ACC112 (cell line): ENCODE data around the gene MCF2L.

ENCODE experiments used
- H2AFZ ChIP-seq: fragments of 200-600 bp; sonication (generic); one replicate; pipeline ENCODE4 v1.6.0; 2017; ENCODE audit warnings: antibody characterized with exemption, low read length; ENCODE audit not compliant: unreplicated experiment
- H3K27ac ChIP-seq: fragments of 200-600 bp; sonication (generic); 2 replicates; pipeline ENCODE4 v1.5.1; 2014; ENCODE audit warnings: low read depth, mild to moderate bottlenecking, antibody characterized with exemption, low read length, moderate library complexity
- H3K27me3 ChIP-seq: fragments of 200-600 bp; sonication (generic); 2 replicates; pipeline ENCODE4 v1.6.1; 2014; ENCODE audit warnings: mild to moderate bottlenecking, antibody characterized with exemption, low read length, moderate library complexity, mixed read lengths; ENCODE audit not compliant: insufficient read depth
- H3K36me3 ChIP-seq: fragments of 200-600 bp; sonication (generic); 2 replicates; pipeline ENCODE4 v1.6.1; 2016; ENCODE audit warnings: mild to moderate bottlenecking, antibody characterized with exemption, low read length, moderate library complexity, mixed read lengths; ENCODE audit not compliant: insufficient read depth
- H3K4me1 ChIP-seq: fragments of 200-600 bp; sonication (generic); one replicate; pipeline ENCODE4 v1.6.1; 2016; ENCODE audit warnings: low read length, mixed read lengths; ENCODE audit not compliant: insufficient read depth, unreplicated experiment, control insufficient read depth
- H3K4me3 ChIP-seq: fragments of 200-600 bp; sonication (generic); 2 replicates; pipeline ENCODE4 v1.5.1; 2014; ENCODE audit warnings: mild to moderate bottlenecking, low read depth, low read length
- H3K79me2 ChIP-seq: fragments of 200-600 bp; sonication (generic); one replicate; pipeline ENCODE4 v1.6.0; 2016; ENCODE audit warnings: low read length; ENCODE audit not compliant: control insufficient read depth, unreplicated experiment, insufficient read depth

The MCF2L gene

DNA sequence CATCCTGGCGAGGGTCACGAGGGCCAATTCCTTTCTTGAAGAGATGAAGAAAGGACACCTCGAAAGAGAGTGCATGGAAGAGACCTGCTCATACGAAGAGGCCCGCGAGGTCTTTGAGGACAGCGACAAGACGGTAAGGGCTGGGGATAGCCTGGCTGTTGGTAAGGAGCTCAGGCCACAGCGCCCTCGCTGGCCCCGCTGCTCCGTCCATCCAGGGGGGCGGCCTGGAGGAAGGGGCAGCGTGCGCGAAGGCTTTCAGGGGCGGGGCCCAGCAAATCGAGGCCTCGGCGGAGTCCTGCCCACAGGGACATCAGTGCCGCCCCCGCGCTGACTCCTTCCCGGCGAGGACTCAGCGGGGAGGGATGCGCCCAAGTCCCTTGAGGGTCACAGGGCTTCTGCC, 160.5 kb downstream of the MCF2L start:
- Histone ChIP-seq H3K4me3 (no peak overlapping the region), H3K4me1 (no peaks in the 10 kb centered on the region), H3K27me3 (peaks cover 35% of the 10 kb centered on the region), H3K79me2 (no peaks in the 10 kb centered on the region), H2AFZ (no peak overlapping the region), H3K36me3 (no peaks in the 10 kb centered on the region), H3K27ac (no peak overlapping the region)

DNA sequence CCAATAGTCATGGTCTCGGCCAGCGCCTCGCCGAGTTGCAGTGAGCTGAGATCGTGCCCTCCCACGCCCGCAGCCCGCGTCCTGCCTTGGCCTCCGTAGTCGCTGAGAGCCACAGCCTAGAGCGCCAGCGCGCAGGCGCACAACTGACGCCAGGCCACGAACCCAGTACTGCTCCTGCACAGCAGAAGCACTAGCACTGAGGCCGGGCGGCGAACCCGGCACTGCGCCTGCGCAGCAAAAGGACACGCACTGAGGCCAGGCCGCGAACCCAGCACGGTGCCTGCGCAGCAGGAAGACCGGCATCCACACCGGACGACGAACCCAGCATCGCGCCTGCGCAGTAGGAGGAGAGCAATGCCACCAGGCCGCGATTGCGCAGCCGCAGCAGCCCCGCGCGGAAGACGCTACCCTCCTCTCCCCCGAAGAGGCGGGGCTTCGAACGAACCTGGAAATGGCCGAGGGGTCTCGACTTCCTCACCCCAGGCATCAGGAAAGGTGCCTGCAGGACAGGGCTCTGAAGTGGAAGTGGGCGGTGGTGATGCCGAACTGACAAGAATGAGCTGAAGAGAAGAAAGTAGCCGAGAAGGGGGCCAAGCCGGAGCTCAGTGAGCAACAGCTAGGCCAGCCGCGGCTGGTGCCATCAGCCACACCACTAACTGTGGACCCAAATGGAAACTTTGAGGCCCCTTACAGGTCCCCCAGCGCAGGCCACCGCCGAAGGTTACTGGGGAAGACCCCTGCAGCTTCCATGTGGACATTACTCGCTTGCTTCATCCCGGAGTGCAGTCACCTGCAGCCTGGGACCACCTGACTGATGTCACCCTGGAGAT, 161.1 kb downstream of the MCF2L start:
- Histone ChIP-seq H2AFZ (no peak overlapping the region), H3K27ac (no peak overlapping the region), H3K4me3 (no peak overlapping the region), H3K27me3 (peaks cover 35% of the 10 kb centered on the region), H3K4me1 (no peaks in the 10 kb centered on the region), H3K36me3 (no peaks in the 10 kb centered on the region), H3K79me2 (no peaks in the 10 kb centered on the region)

DNA sequence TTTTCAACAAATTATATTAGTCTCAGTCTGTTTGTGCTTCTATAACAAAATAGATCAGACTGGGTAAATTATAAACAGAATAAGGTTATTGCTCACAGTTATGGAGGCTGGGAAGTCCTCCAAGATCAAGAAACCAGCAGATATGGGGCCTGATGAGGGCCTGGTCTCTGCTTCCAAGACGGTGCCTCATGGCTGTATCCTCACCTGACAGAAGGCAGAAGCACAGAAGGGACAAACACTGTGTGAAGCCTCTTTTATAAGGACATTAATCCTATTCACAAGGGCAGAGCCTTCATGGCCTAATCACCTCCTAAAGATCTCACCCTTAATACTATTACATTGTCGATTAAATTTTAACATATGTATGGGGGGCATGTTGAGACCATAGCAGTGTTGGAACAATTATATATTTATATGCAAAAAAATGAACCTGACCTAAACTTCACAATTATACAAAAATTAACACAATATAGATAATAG, 166.3 kb downstream of the MCF2L start:
- H3K27ac ChIP-seq, result no peak overlapping the region
- no peaks in the 10 kb centered on the region for H3K36me3 ChIP-seq
- peaks cover 27% of the 10 kb centered on the region for H3K27me3 ChIP-seq
- no peaks in the 10 kb centered on the region for H3K79me2 ChIP-seq
- no peak overlapping the region for H3K4me3 ChIP-seq
- H3K4me1 ChIP-seq, result no peaks in the 10 kb centered on the region
- H2AFZ ChIP-seq, result no peak overlapping the region

DNA sequence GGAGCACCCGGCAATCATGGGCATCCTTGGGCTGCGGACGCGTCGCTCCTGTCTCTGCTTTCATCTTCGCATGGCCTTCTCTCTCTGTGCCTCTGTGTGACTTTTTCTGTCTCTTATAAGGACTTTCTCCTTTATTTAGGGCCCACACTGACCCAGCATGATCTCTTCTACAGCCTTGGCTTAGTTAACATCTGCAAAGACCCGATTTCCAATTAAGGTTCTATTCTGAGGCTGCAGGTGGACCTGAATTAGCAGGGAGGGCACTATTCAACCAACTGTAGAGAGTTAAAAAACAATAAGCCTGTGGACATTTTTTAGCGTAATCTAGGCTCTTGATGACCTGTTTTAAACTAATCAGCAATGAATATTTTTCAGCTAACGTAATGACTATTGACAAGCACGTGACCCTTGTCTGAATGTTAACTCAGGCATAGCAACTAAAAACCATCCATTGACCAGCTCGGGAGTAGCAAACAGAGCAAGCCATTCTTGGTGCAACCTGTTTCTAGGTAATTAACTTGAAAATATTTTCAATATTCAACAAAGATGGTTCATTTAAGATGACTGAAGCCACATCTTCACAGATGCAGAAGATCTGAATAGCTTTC, 168.8 kb downstream of the MCF2L start:
- Histone ChIP-seq H3K4me3 (no peak overlapping the region), H3K36me3 (no peaks in the 10 kb centered on the region), H2AFZ (no peak overlapping the region), H3K27ac (no peak overlapping the region), H3K4me1 (no peaks in the 10 kb centered on the region), H3K79me2 (no peaks in the 10 kb centered on the region), H3K27me3 (peaks cover 10% of the 10 kb centered on the region; the same call in 1 of the 2 replicates)

DNA sequence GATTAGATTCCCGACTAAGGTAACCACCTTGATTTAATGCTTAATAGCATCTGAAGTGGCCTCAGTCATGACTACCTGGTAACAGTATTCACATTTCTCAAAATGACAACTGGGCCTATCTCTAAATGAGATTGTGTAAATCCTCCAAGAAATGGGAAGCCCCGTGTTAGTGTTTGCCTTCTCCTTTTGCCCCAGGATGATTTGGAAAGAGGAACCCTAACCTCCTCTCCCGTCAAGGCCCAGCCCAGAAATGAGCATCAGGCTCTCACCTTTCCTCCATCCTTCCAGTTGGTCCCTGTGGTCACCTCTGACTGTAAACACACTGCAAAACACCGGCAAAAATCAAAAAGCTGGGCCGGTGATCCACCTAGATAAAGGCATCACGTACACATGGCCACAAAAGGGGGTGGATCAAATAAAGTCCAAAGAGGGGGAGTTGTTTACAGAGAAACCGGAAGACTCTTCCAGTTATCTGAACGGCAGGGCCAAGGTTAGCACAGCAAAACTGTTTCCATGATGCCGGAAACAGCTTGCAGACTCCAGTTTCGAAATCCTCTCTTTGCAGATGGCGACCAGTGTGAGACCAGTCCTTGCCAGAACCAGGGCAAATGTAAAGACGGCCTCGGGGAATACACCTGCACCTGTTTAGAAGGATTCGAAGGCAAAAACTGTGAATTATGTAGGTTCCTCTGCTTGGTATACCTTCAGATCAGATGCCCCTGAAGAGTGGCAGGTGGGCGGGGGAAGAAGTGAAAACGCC, 170.0 kb downstream of the MCF2L start:
- H3K4me1 ChIP-seq, result no peaks in the 10 kb centered on the region
- no peaks in the 10 kb centered on the region for H3K79me2 ChIP-seq
- H3K27me3 ChIP-seq, result peaks cover under 1% of the 10 kb centered on the region; the same call in 1 of the 2 replicates
- no peak overlapping the region for H3K27ac ChIP-seq
- H3K4me3 ChIP-seq, result no peak overlapping the region
- H3K36me3 ChIP-seq, result no peaks in the 10 kb centered on the region
- no peak overlapping the region for H2AFZ ChIP-seq

DNA sequence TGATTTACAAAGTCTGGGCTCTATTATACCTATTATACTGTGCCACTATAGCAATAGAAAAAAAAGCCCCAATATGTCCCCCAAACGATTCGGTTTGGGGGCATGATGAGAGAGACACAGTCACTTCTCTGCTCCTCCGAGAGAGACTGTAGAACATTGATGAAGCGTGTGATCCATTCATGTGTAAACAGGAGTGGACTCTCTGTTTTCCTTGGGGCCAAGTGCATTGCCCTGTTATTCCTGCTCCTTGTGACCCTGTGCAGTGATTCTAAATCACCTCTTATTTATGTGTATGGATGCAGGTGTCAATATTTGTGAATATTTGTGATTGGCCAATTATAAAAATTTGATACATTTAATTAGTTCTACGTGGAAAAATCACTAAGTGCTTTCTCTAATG, 170.6 kb downstream of the MCF2L start:
- no peaks in the 10 kb centered on the region for H3K79me2 ChIP-seq
- H3K4me3 ChIP-seq, result no peak overlapping the region
- no peaks in the 10 kb centered on the region for H3K36me3 ChIP-seq
- H2AFZ ChIP-seq, result no peak overlapping the region
- no peaks in the 10 kb centered on the region for H3K27me3 ChIP-seq
- no peak overlapping the region for H3K27ac ChIP-seq
- no peaks in the 10 kb centered on the region for H3K4me1 ChIP-seq

DNA sequence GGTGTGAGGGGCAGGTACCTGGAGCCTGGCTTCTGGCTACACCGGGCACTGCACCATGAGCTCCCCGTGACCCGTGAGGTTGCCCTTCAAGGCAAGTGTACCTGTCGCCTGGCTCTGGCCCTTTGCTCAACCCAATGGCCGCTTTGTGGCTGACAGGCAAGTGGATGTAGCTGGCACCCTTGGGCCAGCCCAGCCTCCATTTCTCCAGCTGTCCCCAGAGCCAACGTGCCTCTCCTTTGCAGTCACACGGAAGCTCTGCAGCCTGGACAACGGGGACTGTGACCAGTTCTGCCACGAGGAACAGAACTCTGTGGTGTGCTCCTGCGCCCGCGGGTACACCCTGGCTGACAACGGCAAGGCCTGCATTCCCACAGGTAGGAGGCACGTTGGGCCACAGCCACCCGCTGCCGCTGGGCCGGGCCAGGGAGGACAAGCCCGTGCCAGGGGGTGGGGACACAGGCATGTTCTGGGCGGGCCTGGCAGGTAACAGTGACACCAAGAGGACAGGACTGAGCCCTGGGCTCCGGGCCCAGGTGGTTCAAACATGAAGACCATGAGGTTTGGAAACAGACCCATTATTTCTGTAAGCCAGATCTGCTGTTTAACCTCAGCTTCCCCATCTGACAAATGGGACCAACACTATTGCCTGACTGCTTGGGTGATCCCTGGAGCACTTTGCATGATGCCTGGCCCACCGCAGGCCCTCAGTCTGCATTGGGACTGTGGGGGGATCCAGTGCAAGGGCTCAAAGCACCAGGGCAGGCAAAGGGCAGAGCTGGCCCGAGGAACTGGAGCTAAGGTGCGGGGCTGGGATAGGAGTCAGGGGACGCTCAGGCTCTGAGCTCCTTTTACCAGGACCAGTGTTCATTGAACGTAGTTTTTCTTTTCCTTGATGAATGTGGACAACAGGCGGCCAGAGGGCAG, 171.9 kb downstream of the MCF2L start:
- Histone ChIP-seq H3K27ac (no peak overlapping the region), H3K4me1 (no peaks in the 10 kb centered on the region), H3K27me3 (no peaks in the 10 kb centered on the region), H3K79me2 (no peaks in the 10 kb centered on the region), H3K4me3 (no peak overlapping the region), H2AFZ (no peak overlapping the region), H3K36me3 (no peaks in the 10 kb centered on the region)

DNA sequence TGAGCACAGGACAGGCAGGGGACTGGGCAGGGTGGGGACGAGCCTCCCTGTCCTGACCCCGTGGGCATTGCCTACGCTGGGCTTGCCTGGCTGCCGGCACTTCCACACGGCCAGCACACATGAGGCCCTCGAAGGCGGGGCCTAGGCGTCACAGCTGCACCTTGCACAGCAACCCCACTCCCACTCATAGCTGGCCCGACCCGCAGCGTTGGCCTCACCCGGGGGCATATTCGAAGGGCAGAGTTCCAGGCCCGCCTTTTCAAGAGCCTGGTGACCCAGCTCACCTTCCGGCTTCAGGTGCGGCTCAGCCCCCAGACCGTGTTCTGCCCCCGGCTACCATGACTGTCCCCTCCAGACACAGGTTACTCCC, 172.6 kb downstream of the MCF2L start:
- no peak overlapping the region for H3K4me3 ChIP-seq
- no peaks in the 10 kb centered on the region for H3K4me1 ChIP-seq
- no peak overlapping the region for H3K27ac ChIP-seq
- no peaks in the 10 kb centered on the region for H3K36me3 ChIP-seq
- no peaks in the 10 kb centered on the region for H3K79me2 ChIP-seq
- no peak overlapping the region for H2AFZ ChIP-seq
- H3K27me3 ChIP-seq, result no peaks in the 10 kb centered on the region

DNA sequence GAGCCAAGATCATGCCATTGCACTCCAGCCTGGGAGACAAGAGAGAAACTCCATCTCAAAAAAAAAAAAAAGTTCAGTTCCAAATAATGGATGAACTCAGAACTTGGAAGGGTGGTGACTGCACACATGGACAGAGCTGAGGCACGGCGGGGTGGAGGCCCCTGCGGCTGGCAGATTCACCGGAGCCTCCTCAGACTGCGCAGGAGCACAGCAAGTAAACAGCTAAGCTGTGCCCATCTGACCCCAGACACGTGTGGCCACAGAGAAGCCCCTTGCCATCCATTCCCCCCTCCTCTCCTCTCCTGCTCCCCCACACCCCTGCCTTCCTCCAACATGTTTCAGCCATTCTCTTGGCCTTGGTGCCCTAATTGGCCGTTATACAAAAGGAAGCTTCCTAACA, 173.9 kb downstream of the MCF2L start:
- H2AFZ ChIP-seq, result no peak overlapping the region
- no peak overlapping the region for H3K4me3 ChIP-seq
- H3K36me3 ChIP-seq, result no peaks in the 10 kb centered on the region

More for the DNA sequence above, 173.9 kb downstream of the MCF2L start:
- no peaks in the 10 kb centered on the region for H3K4me1 ChIP-seq
- no peaks in the 10 kb centered on the region for H3K27me3 ChIP-seq
- H3K27ac ChIP-seq, result no peak overlapping the region
- H3K79me2 ChIP-seq, result no peaks in the 10 kb centered on the region
